Rectal smooth muscle tissue (tissue), 1 donor: ENCODE results near the gene TSPAN10.
"Not testable (repeated sequence)": the region's sequence is repeated elsewhere in the genome, so short reads cannot be mapped to it uniquely, and the experiment has no call there.

Experiments
- H3K27ac ChIP-seq: one replicate; pipeline ENCODE4 v1.7.0; 2013; ENCODE audit warnings: low read depth, low read length, inconsistent platforms
- H3K27me3 ChIP-seq: one replicate; pipeline ENCODE4 v1.7.0; 2013; ENCODE audit warnings: low read length; ENCODE audit not compliant: control insufficient read depth, insufficient read depth
- H3K36me3 ChIP-seq: one replicate; pipeline ENCODE4 v1.7.0; 2013; ENCODE audit warnings: low read length; ENCODE audit not compliant: control insufficient read depth, insufficient read depth
- H3K4me1 ChIP-seq: one replicate; pipeline ENCODE4 v1.7.0; 2013; ENCODE audit warnings: low read length; ENCODE audit not compliant: control insufficient read depth, insufficient read depth
- H3K4me3 ChIP-seq: one replicate; pipeline ENCODE4 v1.7.0; 2013; ENCODE audit warnings: low read length
- H3K9ac ChIP-seq: one replicate; pipeline ENCODE4 v1.7.0; 2013; ENCODE audit warnings: low read length

The TSPAN10 gene

GRCh38 chr17:81673561-81674258, 36.7 kb downstream of the TSPAN10 start:
- no peak overlapping the region for H3K27ac ChIP-seq
- H3K4me1 ChIP-seq, result no peaks in the 10 kb centered on the region
- H3K27me3 ChIP-seq, result no peaks in the 10 kb centered on the region
- H3K36me3 ChIP-seq, result peaks cover 26% of the 10 kb centered on the region
- H3K4me3 ChIP-seq, result no peak overlapping the region
- H3K9ac ChIP-seq, result no peak overlapping the region

GRCh38 chr17:81675515-81676221, 38.7 kb downstream of the TSPAN10 start:
- H3K9ac ChIP-seq, H3K4me3 ChIP-seq, H3K27me3 ChIP-seq, H3K27ac ChIP-seq, H3K4me1 ChIP-seq: not testable (repeated sequence)
- peaks cover 17% of the 10 kb centered on the region for H3K36me3 ChIP-seq

GRCh38 chr17:81676906-81677305, 39.9 kb downstream of the TSPAN10 start:
- Histone ChIP-seq H3K4me1 (no peaks in the 10 kb centered on the region), H3K4me3 (no peak overlapping the region), H3K27me3 (no peaks in the 10 kb centered on the region), H3K27ac (no peak overlapping the region), H3K36me3 (peaks cover 10% of the 10 kb centered on the region), H3K9ac (no peak overlapping the region)

GRCh38 chr17:81680150-81680549, 43.2 kb downstream of the TSPAN10 start:
- Histone ChIP-seq H3K4me1 (peaks cover 12% of the 10 kb centered on the region), H3K27me3 (no peaks in the 10 kb centered on the region), H3K27ac (no peak overlapping the region), H3K9ac (no peak overlapping the region), H3K36me3 (no peaks in the 10 kb centered on the region), H3K4me3 (no peak overlapping the region)

- H3K36me3 ChIP-seq, result peaks cover 6% of the 10 kb centered on the region
- no peak overlapping the region for H3K27ac ChIP-seq
- H3K27me3 ChIP-seq, result no peaks in the 10 kb centered on the region
- H3K4me1 ChIP-seq, result peaks cover 17% of the 10 kb centered on the region
- H3K9ac ChIP-seq, result no peak overlapping the region
- H3K4me3 ChIP-seq, result no peak overlapping the region
Measured at GRCh38 chr17:81681672-81682071, 44.7 kb downstream of the TSPAN10 start.

GRCh38 chr17:81682565-81683207, 45.7 kb downstream of the TSPAN10 start:
- H3K4me3 ChIP-seq, result peak overlapping the region; percentile 90
- peaks cover 17% of the 10 kb centered on the region for H3K4me1 ChIP-seq
- no peaks in the 10 kb centered on the region for H3K27me3 ChIP-seq
- peak overlapping the region; percentile 83 for H3K27ac ChIP-seq
- no peak overlapping the region for H3K9ac ChIP-seq
- H3K36me3 ChIP-seq, result peaks cover 14% of the 10 kb centered on the region

- Histone ChIP-seq H3K27ac (peak overlapping the region; percentile 83), H3K4me3 (peak overlapping the region; percentile 90), H3K27me3 (no peaks in the 10 kb centered on the region), H3K9ac (peak overlapping the region; percentile 95), H3K36me3 (peaks cover 18% of the 10 kb centered on the region), H3K4me1 (peaks cover 17% of the 10 kb centered on the region)
Measured at GRCh38 chr17:81683208-81683583, 46.2 kb downstream of the TSPAN10 start.

- Histone ChIP-seq H3K4me3 (peak within 1 kb of the TSS; percentile 90), H3K9ac (peak within 1 kb of the TSS; percentile 95), H3K4me1 (peaks cover 17% of the 10 kb centered on the region), H3K27ac (peak within 1 kb of the TSS; percentile 83), H3K36me3 (peaks cover 18% of the 10 kb centered on the region), H3K27me3 (no peaks in the 10 kb centered on the region)
Measured at GRCh38 chr17:81683584-81684441, 46.8 kb downstream of the TSPAN10 start, which contains the start of the genes ARL16 and HGS. TSS of gene ARL16 (minus strand) at chr17:81683797. CDS start at chr17:81683753, 44 bp downstream. TSS of gene HGS (plus strand) at chr17:81684011. CDS start at chr17:81684067, 56 bp downstream.

GRCh38 chr17:81684442-81684911, 47.5 kb downstream of the TSPAN10 start:
- Histone ChIP-seq H3K27me3 (no peaks in the 10 kb centered on the region), H3K9ac (peak overlapping the region; percentile 19), H3K27ac (no peak overlapping the region), H3K36me3 (peaks cover 18% of the 10 kb centered on the region), H3K4me3 (peak overlapping the region; percentile 80), H3K4me1 (peaks cover 17% of the 10 kb centered on the region)

GRCh38 chr17:81685108-81685507, 48.1 kb downstream of the TSPAN10 start:
- H3K27ac ChIP-seq, result no peak overlapping the region
- no peak overlapping the region for H3K9ac ChIP-seq
- H3K36me3 ChIP-seq, result peaks cover 18% of the 10 kb centered on the region
- peak overlapping the region; percentile 80 for H3K4me3 ChIP-seq
- H3K27me3 ChIP-seq, result no peaks in the 10 kb centered on the region
- H3K4me1 ChIP-seq, result peaks cover 17% of the 10 kb centered on the region

- Histone ChIP-seq H3K27ac (no peak overlapping the region), H3K9ac (no peak overlapping the region), H3K27me3 (no peaks in the 10 kb centered on the region), H3K36me3 (peaks cover 27% of the 10 kb centered on the region), H3K4me3 (no peak overlapping the region), H3K4me1 (peaks cover 17% of the 10 kb centered on the region)
Measured at GRCh38 chr17:81686614-81687013, 49.6 kb downstream of the TSPAN10 start.
